Measurements from ENCODE around the gene PARP3. TPM values are rescaled to one million over a fixed set of nuclear protein-coding genes. Genes with fewer than 3 reads are reported as not detected.

The PARP3 gene
- total and polyA plus RNA-seq, 9 of the 15 experiments (the other 6 are each of a cell fraction or from before 2014, with no cell fraction given) = 0.46 to 6.6 (median 4.5) TPM

DNA sequence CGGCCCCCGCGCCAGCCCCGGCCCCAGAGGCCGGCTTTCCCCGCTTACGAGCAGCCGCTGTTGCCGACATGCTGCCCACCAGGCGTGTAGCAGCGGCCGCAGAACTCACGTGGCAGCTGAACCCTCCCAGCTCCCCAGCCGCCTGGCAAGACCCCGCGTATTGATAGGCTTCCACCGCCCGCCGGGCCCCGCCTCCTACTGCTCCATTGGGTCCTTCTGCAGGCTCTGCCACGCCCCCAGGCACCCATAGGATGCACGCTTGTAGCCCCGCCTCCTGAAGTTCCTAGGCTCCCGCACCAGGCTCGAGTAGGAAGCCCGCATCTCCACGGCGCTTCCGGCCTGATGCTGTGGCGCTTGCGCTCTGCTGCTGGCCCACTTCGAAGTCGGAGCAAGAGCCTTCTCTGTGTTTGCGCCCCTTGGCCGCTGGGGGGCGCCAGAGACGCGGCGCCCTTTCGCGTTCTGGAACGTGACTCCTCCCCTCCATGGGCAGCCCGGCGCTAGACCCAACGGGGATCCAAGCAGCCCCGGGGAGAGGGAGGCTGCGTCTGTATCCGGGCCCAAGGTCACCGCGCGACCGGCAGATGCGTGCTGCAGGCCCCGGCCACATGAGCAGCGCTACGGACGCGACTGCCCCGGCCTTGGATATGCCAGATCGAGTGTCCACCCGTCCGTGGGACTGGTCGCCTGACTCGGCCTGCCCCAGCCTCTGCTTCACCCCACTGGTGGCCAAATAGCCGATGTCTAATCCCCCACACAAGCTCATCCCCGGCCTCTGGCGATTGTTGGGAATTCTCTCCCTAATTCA lies at the start of gene PARP3, which contains the start of gene RRP9 (continued):
- TF ChIP-seq, protein P1, sequence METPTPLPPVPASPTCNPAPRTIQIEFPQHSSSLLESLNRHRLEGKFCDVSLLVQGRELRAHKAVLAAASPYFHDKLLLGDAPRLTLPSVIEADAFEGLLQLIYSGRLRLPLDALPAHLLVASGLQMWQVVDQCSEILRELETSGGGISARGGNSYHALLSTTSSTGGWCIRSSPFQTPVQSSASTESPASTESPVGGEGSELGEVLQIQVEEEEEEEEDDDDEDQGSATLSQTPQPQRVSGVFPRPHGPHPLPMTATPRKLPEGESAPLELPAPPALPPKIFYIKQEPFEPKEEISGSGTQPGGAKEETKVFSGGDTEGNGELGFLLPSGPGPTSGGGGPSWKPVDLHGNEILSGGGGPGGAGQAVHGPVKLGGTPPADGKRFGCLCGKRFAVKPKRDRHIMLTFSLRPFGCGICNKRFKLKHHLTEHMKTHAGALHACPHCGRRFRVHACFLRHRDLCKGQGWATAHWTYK (CRISPR knock-in tag; IDR thresholded peaks at IDR 0.05) = peak; percentile 50; the same call in 1 of the 2 replicates
- TF ChIP-seq LCOR (CRISPR knock-in tag; IDR thresholded peaks at IDR 0.05) (0 out of 2 replicates have a peak, but pooled peaks have one; percentile 38), MXI1 (IDR thresholded peaks at IDR 0.05; ENCODE audit: low read depth, low read length) (peak; percentile 94), CEBPG (CRISPR knock-in tag; IDR thresholded peaks at IDR 0.05) (no peak), CEBPG (tag; conservative IDR thresholded peaks at IDR 0.05 in 1 of 2, IDR thresholded peaks at IDR 0.05 in 1 of 2) (no peak), L3MBTL2 (IDR thresholded peaks at IDR 0.05) (peak; percentile 71; the same call in 1 of the 2 replicates), CC2D1A (IDR thresholded peaks at IDR 0.05) (no peak), NBN (IDR thresholded peaks at IDR 0.05; ENCODE audit: low read depth) (no peak), IRF1 (CRISPR knock-in tag; IDR thresholded peaks at IDR 0.05; ENCODE audit: borderline replicate concordance) (no peak), ZNF175 (CRISPR knock-in tag; IDR thresholded peaks at IDR 0.05; ENCODE audit: low read depth) (no peak), SIN3B (IDR thresholded peaks at IDR 0.05; ENCODE audit: low read depth) (no peak; the same call in 1 of the 2 replicates), ZNF707 (CRISPR knock-in tag; conservative IDR thresholded peaks at IDR 0.05) (no peak), E2F3 (CRISPR knock-in tag; IDR thresholded peaks at IDR 0.05) (no peak), ZNF239 (CRISPR knock-in tag; IDR thresholded peaks at IDR 0.05) (no peak), EZH2 (IDR thresholded peaks at IDR 0.05; ENCODE audit: borderline replicate concordance, low read depth, low read length) (no peak), BRD9 (IDR thresholded peaks at IDR 0.05; ENCODE audit: low read depth, partially characterized antibody) (no peak), ZNF644 (tag; IDR thresholded peaks at IDR 0.05; ENCODE audit: low read depth) (no peak), ILF3 (IDR thresholded peaks at IDR 0.05; ENCODE audit: borderline replicate concordance) (no peak)
- TF ChIP-seq, protein P2, sequence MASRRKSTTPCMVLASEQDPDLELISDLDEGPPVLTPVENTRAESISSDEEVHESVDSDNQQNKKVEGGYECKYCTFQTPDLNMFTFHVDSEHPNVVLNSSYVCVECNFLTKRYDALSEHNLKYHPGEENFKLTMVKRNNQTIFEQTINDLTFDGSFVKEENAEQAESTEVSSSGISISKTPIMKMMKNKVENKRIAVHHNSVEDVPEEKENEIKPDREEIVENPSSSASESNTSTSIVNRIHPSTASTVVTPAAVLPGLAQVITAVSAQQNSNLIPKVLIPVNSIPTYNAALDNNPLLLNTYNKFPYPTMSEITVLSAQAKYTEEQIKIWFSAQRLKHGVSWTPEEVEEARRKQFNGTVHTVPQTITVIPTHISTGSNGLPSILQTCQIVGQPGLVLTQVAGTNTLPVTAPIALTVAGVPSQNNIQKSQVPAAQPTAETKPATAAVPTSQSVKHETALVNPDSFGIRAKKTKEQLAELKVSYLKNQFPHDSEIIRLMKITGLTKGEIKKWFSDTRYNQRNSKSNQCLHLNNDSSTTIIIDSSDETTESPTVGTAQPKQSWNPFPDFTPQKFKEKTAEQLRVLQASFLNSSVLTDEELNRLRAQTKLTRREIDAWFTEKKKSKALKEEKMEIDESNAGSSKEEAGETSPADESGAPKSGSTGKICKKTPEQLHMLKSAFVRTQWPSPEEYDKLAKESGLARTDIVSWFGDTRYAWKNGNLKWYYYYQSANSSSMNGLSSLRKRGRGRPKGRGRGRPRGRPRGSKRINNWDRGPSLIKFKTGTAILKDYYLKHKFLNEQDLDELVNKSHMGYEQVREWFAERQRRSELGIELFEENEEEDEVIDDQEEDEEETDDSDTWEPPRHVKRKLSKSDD (conservative IDR thresholded peaks at IDR 0.05; ENCODE audit: low read length) = no peak
- TF ChIP-seq, protein P3, sequence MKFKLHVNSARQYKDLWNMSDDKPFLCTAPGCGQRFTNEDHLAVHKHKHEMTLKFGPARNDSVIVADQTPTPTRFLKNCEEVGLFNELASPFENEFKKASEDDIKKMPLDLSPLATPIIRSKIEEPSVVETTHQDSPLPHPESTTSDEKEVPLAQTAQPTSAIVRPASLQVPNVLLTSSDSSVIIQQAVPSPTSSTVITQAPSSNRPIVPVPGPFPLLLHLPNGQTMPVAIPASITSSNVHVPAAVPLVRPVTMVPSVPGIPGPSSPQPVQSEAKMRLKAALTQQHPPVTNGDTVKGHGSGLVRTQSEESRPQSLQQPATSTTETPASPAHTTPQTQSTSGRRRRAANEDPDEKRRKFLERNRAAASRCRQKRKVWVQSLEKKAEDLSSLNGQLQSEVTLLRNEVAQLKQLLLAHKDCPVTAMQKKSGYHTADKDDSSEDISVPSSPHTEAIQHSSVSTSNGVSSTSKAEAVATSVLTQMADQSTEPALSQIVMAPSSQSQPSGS (CRISPR knock-in tag; IDR thresholded peaks at IDR 0.05) = no peak
- TF ChIP-seq, protein P4, sequence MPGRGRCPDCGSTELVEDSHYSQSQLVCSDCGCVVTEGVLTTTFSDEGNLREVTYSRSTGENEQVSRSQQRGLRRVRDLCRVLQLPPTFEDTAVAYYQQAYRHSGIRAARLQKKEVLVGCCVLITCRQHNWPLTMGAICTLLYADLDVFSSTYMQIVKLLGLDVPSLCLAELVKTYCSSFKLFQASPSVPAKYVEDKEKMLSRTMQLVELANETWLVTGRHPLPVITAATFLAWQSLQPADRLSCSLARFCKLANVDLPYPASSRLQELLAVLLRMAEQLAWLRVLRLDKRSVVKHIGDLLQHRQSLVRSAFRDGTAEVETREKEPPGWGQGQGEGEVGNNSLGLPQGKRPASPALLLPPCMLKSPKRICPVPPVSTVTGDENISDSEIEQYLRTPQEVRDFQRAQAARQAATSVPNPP (IDR thresholded peaks at IDR 0.05; ENCODE audit: borderline replicate concordance, insufficient read depth, insufficient read length) = no peak
